Measurements from ENCODE around the gene FGR.

DNA sequence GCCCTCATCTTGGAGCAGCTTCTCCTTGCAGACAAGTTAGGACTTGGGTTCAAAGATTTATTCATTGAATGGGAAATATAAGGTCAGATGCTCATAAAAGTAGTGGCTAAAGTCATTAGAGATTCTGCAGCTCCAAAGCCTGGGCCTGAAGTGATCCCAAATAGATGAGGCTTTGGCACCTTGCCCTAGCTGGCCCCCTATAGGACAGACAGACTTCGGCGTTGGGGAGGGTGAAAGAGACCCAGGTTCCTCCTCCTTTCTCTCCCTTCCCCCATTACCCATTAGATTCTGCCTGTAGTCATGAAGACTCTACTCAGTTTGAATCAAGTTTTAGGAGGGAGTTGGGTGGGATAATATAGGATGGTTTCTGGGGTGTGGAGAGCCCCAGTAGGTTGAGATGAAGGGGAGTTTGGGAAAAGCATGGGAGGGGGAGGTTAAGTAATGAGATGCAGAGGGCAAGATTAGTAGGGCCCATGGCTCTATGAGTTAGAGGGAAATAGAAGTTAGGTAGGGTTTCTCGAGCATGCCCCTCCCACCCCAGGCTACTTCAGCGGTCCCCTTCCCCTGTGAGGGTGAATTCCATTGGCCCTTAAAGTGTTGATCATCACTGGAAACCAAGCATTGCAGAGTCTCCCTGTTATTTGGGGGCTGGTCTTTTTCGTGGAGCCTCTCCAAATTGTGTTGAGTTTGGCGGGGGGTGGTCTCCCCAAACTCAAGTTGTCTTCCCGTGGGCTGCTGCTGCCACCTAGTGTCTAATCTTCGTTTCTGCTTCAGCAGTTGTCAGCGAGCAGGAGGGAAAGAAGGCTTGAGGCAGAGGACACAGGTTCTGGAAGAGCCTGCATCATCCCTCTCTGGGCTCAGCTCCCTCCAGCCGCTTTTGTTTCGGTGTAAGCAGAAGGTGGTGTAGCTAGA is 28.9 kb downstream of the FGR start:
- TF ChIP-seq, protein P1, sequence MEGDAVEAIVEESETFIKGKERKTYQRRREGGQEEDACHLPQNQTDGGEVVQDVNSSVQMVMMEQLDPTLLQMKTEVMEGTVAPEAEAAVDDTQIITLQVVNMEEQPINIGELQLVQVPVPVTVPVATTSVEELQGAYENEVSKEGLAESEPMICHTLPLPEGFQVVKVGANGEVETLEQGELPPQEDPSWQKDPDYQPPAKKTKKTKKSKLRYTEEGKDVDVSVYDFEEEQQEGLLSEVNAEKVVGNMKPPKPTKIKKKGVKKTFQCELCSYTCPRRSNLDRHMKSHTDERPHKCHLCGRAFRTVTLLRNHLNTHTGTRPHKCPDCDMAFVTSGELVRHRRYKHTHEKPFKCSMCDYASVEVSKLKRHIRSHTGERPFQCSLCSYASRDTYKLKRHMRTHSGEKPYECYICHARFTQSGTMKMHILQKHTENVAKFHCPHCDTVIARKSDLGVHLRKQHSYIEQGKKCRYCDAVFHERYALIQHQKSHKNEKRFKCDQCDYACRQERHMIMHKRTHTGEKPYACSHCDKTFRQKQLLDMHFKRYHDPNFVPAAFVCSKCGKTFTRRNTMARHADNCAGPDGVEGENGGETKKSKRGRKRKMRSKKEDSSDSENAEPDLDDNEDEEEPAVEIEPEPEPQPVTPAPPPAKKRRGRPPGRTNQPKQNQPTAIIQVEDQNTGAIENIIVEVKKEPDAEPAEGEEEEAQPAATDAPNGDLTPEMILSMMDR (IDR thresholded peaks at IDR 0.05): peak; percentile 70 to 93 (median 89)
- no peak for TF ChIP-seq POLR2A (IDR thresholded peaks at IDR 0.05)

Measured in heart left ventricle (tissue), 13 donors.